G401.6 (cell line): ENCODE results near the gene FOXP1.

Experiments used
- FAIRE-seq: peaks from 2 replicates; lab custom pipeline; 2012; peaks lifted over from hg19 to GRCh38; lab: Jason Lieb, UNC

FOXP1 gene

GRCh38 chr3:71583566-71584393 lies at the start of gene FOXP1:
TSS of gene FOXP1 (minus strand) at chr3:71583728. CDS start at chr3:71198381, 385,347 bp downstream.
- FAIRE-seq = no peak

DNA sequence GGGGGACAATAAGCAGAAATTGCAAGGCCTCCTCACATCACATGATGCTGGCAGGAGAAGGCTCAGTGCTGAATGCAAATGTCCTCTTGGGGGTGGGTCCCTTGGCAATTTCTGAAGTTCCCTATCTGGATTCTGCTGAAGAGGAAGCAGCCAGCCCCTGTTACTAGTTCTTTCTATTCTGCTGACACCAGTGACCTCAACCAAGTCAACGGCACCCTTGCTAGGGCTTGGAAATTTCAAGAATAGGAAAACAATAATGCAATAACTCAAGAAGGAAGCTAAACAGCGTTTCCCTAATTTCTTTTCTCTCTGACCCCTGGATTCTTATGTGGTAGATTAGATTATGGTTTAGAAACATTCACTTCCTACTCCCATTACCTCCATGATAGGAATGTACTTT lies 46.2 kb upstream of the FOXP1 start:
- no peak for FAIRE-seq

- no peak for FAIRE-seq
Measured at GRCh38 chr3:71629289-71629688, 45.8 kb upstream of the FOXP1 start.

DNA sequence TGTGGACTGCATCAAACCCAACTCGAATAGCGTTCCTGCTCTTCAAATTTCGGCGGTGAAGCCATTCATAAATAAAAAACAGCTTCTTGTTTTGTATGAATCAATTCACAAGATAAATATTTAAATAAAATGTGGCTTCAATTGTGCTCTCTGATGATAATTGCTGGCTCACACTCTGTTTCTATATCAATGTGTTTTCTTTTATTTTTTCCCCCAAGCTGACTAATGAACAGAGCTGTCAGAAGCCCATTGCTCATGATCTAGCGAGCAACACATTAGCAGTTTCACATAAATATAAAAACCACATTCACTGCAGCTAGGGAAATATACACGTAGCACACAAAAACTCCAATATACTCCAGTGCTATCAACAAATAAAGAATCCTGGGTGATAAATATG lies 45.0 kb upstream of the FOXP1 start:
- FAIRE-seq = no peak

GRCh38 chr3:71625676-71626075 lies 42.1 kb upstream of the FOXP1 start:
- no peak for FAIRE-seq

DNA sequence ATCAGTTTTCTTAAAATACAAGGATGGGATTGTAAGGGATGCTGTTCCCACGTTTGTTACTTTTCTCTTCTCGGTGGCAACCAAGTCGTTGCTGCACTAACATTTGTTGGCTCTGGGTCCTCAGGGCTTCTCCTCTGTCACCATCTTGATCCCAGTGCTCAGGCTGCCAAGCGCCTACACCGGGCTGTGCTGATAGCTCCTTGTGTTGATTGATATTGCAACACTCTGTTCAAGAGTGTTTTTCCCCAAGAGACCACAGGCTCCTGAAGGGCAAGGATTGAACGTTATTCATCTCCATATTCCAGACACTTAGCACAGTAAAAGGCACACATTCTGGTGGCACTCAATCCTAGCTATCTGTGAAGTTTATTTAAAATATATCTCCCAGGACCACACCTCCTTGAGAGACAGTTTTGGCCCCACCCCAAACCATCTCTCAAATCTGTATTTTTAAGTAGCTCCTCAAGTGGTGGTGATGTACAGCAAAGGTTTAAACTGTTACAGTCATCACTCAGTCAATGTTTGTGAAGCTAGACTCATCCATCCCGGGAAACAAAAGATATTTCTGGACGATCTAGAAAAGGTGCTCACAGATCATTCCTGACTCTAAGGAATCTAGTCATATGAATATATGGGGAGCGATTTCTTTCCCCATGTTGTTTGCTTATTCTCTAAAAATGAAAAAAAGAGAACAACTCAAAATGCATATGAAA lies 38.5 kb upstream of the FOXP1 start:
- no peak for FAIRE-seq

GRCh38 chr3:71618538-71618937 lies 35.0 kb upstream of the FOXP1 start:
- no peak for FAIRE-seq

DNA sequence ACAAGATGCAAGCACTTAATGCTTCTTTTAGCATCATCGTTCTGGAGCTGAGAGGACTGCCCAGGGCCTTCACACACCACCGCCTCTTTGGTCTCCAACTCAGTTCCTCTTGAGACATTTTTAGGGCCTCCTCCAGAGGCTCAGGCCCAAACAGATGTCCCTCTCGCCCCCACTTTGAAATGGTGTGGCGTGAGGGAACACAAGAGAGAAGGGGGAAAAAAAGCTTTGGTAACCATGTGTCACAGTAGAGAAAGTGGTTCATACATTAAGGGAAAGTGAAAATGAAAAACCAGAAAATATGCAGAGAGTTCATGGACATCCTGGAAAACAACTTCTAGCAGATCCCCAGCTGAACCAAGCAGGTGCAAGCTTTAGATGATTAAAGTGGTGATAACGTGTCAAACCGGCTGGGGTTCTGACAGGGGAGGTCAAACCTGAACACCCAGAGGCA lies 33.1 kb upstream of the FOXP1 start:
- no peak for FAIRE-seq

DNA sequence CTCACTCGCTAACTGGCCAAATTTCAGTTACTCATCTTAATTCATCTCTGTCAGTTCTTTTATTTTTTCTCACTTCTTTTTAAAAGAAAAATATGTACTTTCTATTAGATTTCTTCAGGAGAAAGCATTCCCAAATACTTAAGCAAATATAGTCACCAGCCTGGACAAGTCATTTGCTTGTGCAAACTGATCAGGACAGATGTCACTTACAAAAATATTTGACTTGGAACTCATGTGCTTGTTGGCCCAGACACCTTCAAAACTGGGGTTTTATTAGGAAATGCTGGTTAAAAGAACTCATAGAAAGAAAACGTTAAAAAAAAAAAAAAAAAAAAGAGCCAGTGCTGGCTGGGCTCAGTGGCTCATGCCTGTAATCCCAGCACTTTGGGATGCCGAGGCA lies 31.3 kb upstream of the FOXP1 start:
- no peak for FAIRE-seq

GRCh38 chr3:71614426-71614825 lies 30.9 kb upstream of the FOXP1 start:
- FAIRE-seq = no peak

- FAIRE-seq = no peak
Measured at GRCh38 chr3:71611099-71611498, 27.6 kb upstream of the FOXP1 start.

GRCh38 chr3:71607364-71607763 lies 23.8 kb upstream of the FOXP1 start:
- no peak for FAIRE-seq

GRCh38 chr3:71606582-71606981 lies 23.1 kb upstream of the FOXP1 start:
- FAIRE-seq = no peak

GRCh38 chr3:71602256-71602655 lies 18.7 kb upstream of the FOXP1 start:
- no peak for FAIRE-seq

DNA sequence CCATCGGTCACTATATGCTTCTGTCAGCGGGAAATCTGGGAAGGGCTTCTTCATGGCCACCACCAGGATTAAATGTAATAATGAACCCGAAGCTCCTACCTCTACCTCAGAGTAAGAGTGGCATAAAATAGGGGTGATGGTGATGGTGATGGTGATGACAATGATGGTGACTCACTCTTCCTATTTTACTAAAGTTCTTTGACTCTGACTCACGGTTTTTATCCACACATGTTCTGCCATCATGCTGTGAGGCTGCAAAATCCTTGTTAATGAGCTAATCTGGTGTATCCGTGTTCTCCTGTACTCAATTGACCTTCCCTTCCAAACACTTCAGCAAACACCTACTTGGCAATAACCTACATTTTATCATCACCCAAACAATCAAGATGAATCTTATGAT lies 18.3 kb upstream of the FOXP1 start:
- no peak for FAIRE-seq

GRCh38 chr3:71600646-71601288 lies 17.2 kb upstream of the FOXP1 start:
- FAIRE-seq = no peak

- no peak for FAIRE-seq
Measured at GRCh38 chr3:71599416-71599815, 15.9 kb upstream of the FOXP1 start.

- FAIRE-seq = no peak
Measured at GRCh38 chr3:71598292-71598691, 14.8 kb upstream of the FOXP1 start.

- FAIRE-seq = no peak
Measured at GRCh38 chr3:71597286-71597685, 13.8 kb upstream of the FOXP1 start.

GRCh38 chr3:71593106-71593505 lies 9.6 kb upstream of the FOXP1 start:
- FAIRE-seq = no peak

DNA sequence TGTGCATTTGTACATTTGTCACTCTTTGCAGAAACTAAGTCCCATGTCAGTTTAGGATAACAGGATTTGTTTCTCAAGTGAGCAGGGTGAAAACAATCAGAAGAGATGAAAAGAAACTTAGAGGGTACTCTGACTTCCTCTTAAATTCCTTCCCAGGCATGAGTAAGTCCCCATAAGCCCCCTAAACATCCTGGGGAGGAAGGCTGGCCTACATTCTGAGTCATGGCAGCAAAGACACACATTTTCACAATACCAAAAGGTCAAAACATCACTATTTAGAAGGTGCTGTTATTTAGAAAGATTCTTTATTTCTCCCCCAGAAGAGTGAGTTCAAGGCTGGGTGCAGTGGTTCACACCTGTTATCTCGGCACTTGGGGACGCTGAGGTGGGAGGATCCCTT lies 7.6 kb upstream of the FOXP1 start:
- no peak for FAIRE-seq

DNA sequence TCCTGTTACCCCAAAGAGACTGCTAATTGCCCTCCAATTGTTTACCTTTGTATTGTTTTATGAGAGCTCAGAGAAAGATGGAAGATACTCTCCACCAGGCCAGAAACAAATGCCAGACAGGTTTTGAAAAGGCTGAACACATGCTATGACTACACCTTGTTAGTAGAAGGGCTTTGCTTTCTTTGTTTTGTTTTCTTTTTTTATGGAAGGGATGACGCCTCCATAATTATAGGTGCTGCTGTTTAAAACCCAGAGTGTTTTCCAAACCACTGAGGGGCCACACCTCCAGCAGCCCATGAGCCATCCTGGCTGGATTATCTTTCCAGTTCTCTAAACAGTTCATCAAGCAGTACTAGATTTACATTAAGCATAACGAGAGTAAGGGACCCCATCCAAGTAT lies 5.6 kb upstream of the FOXP1 start:
- FAIRE-seq = no peak

GRCh38 chr3:71587958-71588357 lies 4.4 kb upstream of the FOXP1 start:
- no peak for FAIRE-seq
